ENCODE measurements around the gene TNNI2.

TNNI2 gene

DNA sequence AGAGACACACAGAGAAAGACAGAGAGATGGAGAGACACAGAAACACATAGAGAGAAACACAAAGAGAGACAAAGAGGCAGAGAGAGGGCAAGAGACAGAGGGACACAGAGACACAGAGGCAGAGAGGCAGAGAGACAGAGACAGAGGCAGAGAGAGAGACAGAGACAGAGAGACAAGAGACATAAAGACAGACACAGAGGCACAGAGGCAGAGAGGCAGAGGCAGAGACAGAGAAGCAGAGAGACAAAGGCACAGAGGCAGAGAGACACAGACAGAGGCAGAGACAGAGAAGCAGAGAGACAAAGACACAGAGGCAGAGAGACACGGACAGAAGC lies 6.3 kb downstream of the TNNI2 start:
- no peak for TF ChIP-seq CTCF (IDR thresholded peaks at IDR 0.05; ENCODE audit: poor library complexity, severe bottlenecking)
- Histone ChIP-seq H3K4me3 (ENCODE audit: severe bottlenecking) (no peak overlapping the region), H3K36me3 (ENCODE audit: low read depth) (no peaks in the 10 kb centered on the region), H3K27ac (ENCODE audit: poor library complexity, severe bottlenecking) (peak overlapping the region; percentile 44), H3K9me3 (ENCODE audit: severe bottlenecking) (no peaks in the 10 kb centered on the region), H3K27me3 (ENCODE audit: insufficient read depth, poor library complexity, severe bottlenecking) (no peaks in the 10 kb centered on the region), H3K4me1 (ENCODE audit: insufficient read depth, poor library complexity, severe bottlenecking) (peaks cover 12% of the 10 kb centered on the region)
- no peak for DNase-seq (ENCODE audit: low spot score)
- ATAC-seq (ENCODE audit: low read depth) = no peak

DNA sequence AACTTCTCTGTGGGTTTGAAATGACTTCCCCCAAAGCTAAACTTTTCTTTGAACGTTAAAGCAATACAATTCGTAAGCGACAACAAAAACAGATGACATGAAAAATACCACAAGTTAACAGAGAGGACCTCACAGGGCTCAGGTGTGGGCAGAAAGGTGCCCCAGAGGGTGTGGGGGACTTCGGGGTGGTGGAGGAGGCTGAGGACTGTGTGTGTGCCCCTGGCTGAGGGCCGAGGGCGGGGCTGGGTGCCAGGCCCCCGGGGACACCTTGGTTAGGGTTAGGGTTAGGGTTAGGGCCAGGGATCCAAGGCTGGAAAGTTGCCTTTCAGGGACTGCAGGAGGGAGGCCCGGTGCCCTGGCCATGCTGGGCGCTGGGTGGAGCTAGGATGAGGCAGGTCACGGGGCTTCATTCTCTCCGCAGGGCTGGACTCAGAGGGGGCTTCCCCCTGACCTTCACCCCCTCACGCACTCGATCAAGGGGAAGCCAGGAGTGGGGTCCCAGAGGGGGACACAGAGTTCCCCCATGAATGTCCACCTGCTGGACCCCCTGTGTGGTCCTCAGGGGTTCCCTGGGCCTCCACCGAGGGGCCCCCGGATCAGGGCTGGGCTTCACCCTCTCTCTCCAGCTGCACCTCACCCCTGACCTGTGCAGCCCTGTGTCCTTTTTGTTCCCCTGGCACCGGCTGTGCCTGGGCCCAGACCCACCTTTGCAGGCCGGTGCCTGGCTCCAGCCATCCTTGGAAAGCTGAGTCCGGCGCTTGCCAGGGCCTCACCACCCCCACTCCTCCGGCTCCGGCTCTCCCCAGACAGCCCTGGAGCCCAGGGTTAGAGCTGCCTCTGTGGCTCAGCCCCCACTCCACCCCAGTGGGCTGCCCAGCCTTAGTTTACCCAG lies 7.0 kb downstream of the TNNI2 start:
- no peak for ATAC-seq (ENCODE audit: low read depth)
- H3K4me1 ChIP-seq (ENCODE audit: insufficient read depth, poor library complexity, severe bottlenecking) = peaks cover 12% of the 10 kb centered on the region

GRCh38 chr11:1846453-1846932 lies 7.7 kb downstream of the TNNI2 start:
- no peak for TF ChIP-seq CTCF (IDR thresholded peaks at IDR 0.05; ENCODE audit: poor library complexity, severe bottlenecking)
- Histone ChIP-seq H3K27ac (ENCODE audit: poor library complexity, severe bottlenecking) (no peak overlapping the region), H3K9me3 (ENCODE audit: severe bottlenecking) (no peaks in the 10 kb centered on the region), H3K4me1 (ENCODE audit: insufficient read depth, poor library complexity, severe bottlenecking) (peaks cover 12% of the 10 kb centered on the region), H3K4me3 (ENCODE audit: severe bottlenecking) (no peak overlapping the region), H3K36me3 (ENCODE audit: low read depth) (no peaks in the 10 kb centered on the region), H3K27me3 (ENCODE audit: insufficient read depth, poor library complexity, severe bottlenecking) (no peaks in the 10 kb centered on the region)
- ATAC-seq (ENCODE audit: low read depth) (no peak), DNase-seq (ENCODE audit: low spot score) (no peak)

More for the DNA sequence above, 7.0 kb downstream of the TNNI2 start:
- Histone ChIP-seq H3K9me3 (ENCODE audit: severe bottlenecking) (no peaks in the 10 kb centered on the region), H3K27me3 (ENCODE audit: insufficient read depth, poor library complexity, severe bottlenecking) (no peaks in the 10 kb centered on the region), H3K27ac (ENCODE audit: poor library complexity, severe bottlenecking) (peak overlapping the region; percentile 44), H3K36me3 (ENCODE audit: low read depth) (no peaks in the 10 kb centered on the region), H3K4me3 (ENCODE audit: severe bottlenecking) (no peak overlapping the region)
- no peak for DNase-seq (ENCODE audit: low spot score)
- no peak for TF ChIP-seq CTCF (IDR thresholded peaks at IDR 0.05; ENCODE audit: poor library complexity, severe bottlenecking)

- DNase-seq (ENCODE audit: low spot score) = no peak
- no peaks in the 10 kb centered on the region for H3K27me3 ChIP-seq (ENCODE audit: insufficient read depth, poor library complexity, severe bottlenecking)
- H3K27ac ChIP-seq (ENCODE audit: poor library complexity, severe bottlenecking) = no peak overlapping the region
- H3K4me3 ChIP-seq (ENCODE audit: severe bottlenecking) = no peak overlapping the region
- H3K9me3 ChIP-seq (ENCODE audit: severe bottlenecking) = no peaks in the 10 kb centered on the region
- no peak for ATAC-seq (ENCODE audit: low read depth)
- peaks cover 12% of the 10 kb centered on the region for H3K4me1 ChIP-seq (ENCODE audit: insufficient read depth, poor library complexity, severe bottlenecking)
- no peaks in the 10 kb centered on the region for H3K36me3 ChIP-seq (ENCODE audit: low read depth)
- no peak for TF ChIP-seq CTCF (IDR thresholded peaks at IDR 0.05; ENCODE audit: poor library complexity, severe bottlenecking)
Observed at GRCh38 chr11:1847006-1847735, 8.4 kb downstream of the TNNI2 start.

Measured in RWPE2 (cell line).